ENCODE measurements around the gene LNPEP. TPM values are rescaled to one million over a fixed set of nuclear protein-coding genes. Genes with fewer than 3 reads are reported as not detected.

Gene LNPEP
- total RNA-seq, 2 experiments from 2014 or later: 79.1 to 116 TPM

- Histone ChIP-seq H3K9me2 (ENCODE audit: insufficient read depth, low read length) (no peaks in the 10 kb centered on the region), H3K4me3 (ENCODE audit: low read depth, low read length, poor library complexity, severe bottlenecking) (no peak overlapping the region), H3K79me2 (ENCODE audit: insufficient read depth, low read depth, low read length) (peaks cover 94% of the 10 kb centered on the region), H3K4me1 (ENCODE audit: insufficient read depth, low read length, poor library complexity, severe bottlenecking) (peaks cover 44% of the 10 kb centered on the region), H2AFZ (ENCODE audit: low read length) (no peak overlapping the region), H3K4me2 (ENCODE audit: low read length) (peak overlapping the region; percentile 52; the same call in 1 of the 2 replicates), H3K27ac (ENCODE audit: low read depth, low read length, poor library complexity, severe bottlenecking) (no peak overlapping the region), H3K36me3 (ENCODE audit: insufficient read depth, low read length) (peaks cover 32% of the 10 kb centered on the region), H4K20me1 (ENCODE audit: insufficient read depth, low read length) (no peaks in the 10 kb centered on the region), H3K9me3 (ENCODE audit: low read length) (peaks cover 17% of the 10 kb centered on the region)
- DNase-seq (ENCODE audit: low spot score): no peak
- intact Hi-C loops (cut with micrococcal nuclease; ENCODE audit: unreplicated experiment): no loop called here
- 0 out of 2 replicates have a peak, but pooled peaks have one; percentile 20 for TF ChIP-seq CTCF (conservative IDR thresholded peaks at IDR 0.05; ENCODE audit: low read length)
- TF ChIP-seq EZH2phosphoT487 (IDR thresholded peaks at IDR 0.05; ENCODE audit: borderline replicate concordance, low read depth, low read length): no peak
- ChIA-PET POLR2A (interaction anchor here (0.6 to 1.2 kb wide), 5 partner anchors 9 to 80 kb away, joined by 3 to 5 read pairs (median 4); no protein-coding TSS in a partner anchor), CTCF (ENCODE audit: unreplicated experiment) (no interaction called here)
- BruUV-seq (replicated peaks): no TSS peak
Measured at GRCh38 chr5:96952118-96952750, 16.4 kb downstream of the LNPEP start.

- Histone ChIP-seq H3K4me2 (ENCODE audit: low read length) (peak overlapping the region; percentile 52), H3K9me3 (ENCODE audit: low read length) (peaks cover 17% of the 10 kb centered on the region), H3K79me2 (ENCODE audit: insufficient read depth, low read depth, low read length) (peaks cover 94% of the 10 kb centered on the region), H3K27ac (ENCODE audit: low read depth, low read length, poor library complexity, severe bottlenecking) (peak overlapping the region; percentile 32), H3K4me3 (ENCODE audit: low read depth, low read length, poor library complexity, severe bottlenecking) (no peak overlapping the region), H3K4me1 (ENCODE audit: insufficient read depth, low read length, poor library complexity, severe bottlenecking) (peaks cover 51% of the 10 kb centered on the region), H2AFZ (ENCODE audit: low read length) (no peak overlapping the region), H4K20me1 (ENCODE audit: insufficient read depth, low read length) (no peaks in the 10 kb centered on the region), H3K9me2 (ENCODE audit: insufficient read depth, low read length) (no peaks in the 10 kb centered on the region), H3K36me3 (ENCODE audit: insufficient read depth, low read length) (peaks cover 32% of the 10 kb centered on the region)
- ChIA-PET POLR2A (interaction anchor here (0.6 to 1.2 kb wide), 4 partner anchors 8 to 83 kb away, joined by 3 to 5 read pairs (median 4); no protein-coding TSS in a partner anchor), CTCF (ENCODE audit: unreplicated experiment) (no interaction called here)
- intact Hi-C loops (cut with micrococcal nuclease; ENCODE audit: unreplicated experiment): no loop called here
- TF ChIP-seq EZH2phosphoT487 (IDR thresholded peaks at IDR 0.05; ENCODE audit: borderline replicate concordance, low read depth, low read length) (no peak), CTCF (conservative IDR thresholded peaks at IDR 0.05; ENCODE audit: low read length) (no peak)
- BruUV-seq (replicated peaks): no TSS peak
- DNase-seq (ENCODE audit: low spot score): no peak
Measured at GRCh38 chr5:96952974-96953730, 17.3 kb downstream of the LNPEP start.

Data from OCI-LY7 (cell line).